ENCODE results near the gene ZBTB22.

The ZBTB22 gene

DNA sequence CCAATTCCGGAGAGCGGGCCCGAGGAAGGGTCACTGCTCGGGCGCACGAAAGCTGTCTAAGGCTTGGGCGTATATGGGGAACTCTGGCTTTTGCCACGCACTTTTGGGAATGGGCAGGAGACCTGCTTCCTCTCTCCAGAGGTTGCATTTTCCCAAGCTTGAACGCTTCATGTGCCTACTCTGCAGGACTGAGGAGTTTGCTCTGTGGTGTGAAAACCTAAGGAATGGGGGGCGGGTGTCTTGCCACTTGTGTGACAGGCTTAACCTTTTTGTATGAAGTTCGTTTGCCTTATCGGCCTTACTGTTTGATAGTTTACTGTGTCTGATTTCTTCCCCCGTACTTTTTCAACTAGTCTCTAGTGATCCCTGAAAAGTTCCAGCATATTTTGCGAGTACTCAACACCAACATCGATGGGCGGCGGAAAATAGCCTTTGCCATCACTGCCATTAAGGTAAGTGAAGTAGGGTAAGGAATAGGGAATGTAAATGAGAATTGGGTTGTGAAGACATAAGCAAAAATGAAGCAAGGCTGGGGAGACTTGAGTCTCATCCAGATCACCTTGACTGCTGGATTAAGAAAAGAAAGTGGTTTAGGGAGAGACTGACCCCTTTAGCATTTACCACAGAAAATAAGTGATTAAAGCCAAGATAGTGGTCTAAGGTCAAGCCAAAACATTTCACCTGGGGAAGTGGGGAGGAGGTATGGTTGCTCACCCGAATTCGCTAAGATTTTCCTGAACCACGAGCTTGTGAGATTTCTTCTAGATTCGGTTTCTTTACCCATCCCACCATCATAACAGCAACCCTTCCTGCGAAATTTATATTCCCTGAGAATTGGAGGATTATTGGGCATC lies 45.0 kb downstream of the ZBTB22 start:
- H2AFZ ChIP-seq, result peak overlapping the region; percentile 97
- peak overlapping the region; percentile 3 for H3K9ac ChIP-seq
- H3K9me3 ChIP-seq (ENCODE audit: control insufficient read depth, low read length), result no peaks in the 10 kb centered on the region
- peak overlapping the region; percentile 86 for H3K4me3 ChIP-seq (ENCODE audit: low read depth, low read length)
- H3K79me2 ChIP-seq, result peaks cover 6% of the 10 kb centered on the region
- no peak for TF ChIP-seq CTCF (IDR thresholded peaks at IDR 0.05)
- no peaks in the 10 kb centered on the region for H3K27me3 ChIP-seq (ENCODE audit: control insufficient read depth, insufficient read depth, low read length)
- H3K36me3 ChIP-seq (ENCODE audit: control insufficient read depth, insufficient read depth, low read length), result no peaks in the 10 kb centered on the region
- H3K27ac ChIP-seq, result peak overlapping the region; percentile 97
- peak overlapping the region; percentile 84 for H3K4me2 ChIP-seq (ENCODE audit: low read length)
- peaks cover 6% of the 10 kb centered on the region for H3K4me1 ChIP-seq

DNA sequence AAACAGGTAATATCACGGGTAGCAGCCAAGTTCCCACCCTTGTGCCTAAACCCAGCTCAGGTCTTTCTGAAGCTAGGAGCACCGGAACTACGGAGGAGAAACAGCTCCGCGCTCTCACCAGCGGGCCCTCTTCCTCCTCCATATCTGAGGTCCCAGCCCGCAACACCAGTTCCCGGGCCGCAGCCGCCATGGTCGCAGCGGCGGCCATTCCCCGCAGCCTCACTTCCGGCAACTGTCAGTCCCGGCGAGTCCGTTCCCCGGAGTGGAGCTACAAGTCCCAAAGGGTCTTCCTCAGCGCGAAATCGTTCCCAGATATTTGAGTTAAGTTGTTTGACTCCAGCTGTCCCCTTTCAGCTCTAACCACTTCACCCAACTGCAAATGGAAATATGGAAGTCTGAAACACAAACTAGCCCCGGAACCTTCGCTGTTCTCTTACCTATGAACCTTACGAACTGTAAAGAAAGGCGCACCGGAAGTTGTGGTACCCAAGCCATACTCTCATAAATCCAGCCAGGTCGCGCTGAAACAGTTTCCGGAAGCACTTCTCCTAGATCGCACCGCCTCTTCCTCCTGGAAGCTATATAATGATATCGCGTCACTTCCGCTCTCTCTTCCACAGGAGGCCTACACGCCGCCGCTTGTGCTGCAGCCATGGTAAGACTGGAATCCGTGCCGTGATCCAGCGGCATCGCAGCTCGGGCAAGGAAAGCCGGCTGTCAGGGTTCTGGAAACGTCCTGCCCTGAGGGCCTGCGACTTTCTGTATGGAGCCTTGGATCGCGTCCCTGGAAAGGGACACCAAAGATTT lies 45.9 kb downstream of the ZBTB22 start, which contains the start of the genes RPS18 and VPS52:
Gene RPS18 (plus strand): TSS at position 608 of the 807 bp plus-strand sequence. CDS start 45 bp downstream, at position 653.
Gene VPS52 (minus strand): TSS at position 409 of the 807 bp plus-strand sequence. CDS start 201 bp downstream, at position 208.
- peaks cover 6% of the 10 kb centered on the region for H3K4me1 ChIP-seq
- peak within 1 kb of the TSS; percentile 86 for H3K4me3 ChIP-seq (ENCODE audit: low read depth, low read length)
- H3K4me2 ChIP-seq (ENCODE audit: low read length), result peak within 1 kb of the TSS; percentile 84
- peak within 1 kb of the TSS; percentile 91 for H3K9ac ChIP-seq
- peak within 1 kb of the TSS; percentile 97 for H3K27ac ChIP-seq
- H3K79me2 ChIP-seq, result peaks cover 6% of the 10 kb centered on the region
- H3K9me3 ChIP-seq (ENCODE audit: control insufficient read depth, low read length), result no peaks in the 10 kb centered on the region
- no peaks in the 10 kb centered on the region for H3K27me3 ChIP-seq (ENCODE audit: control insufficient read depth, insufficient read depth, low read length)
- no peaks in the 10 kb centered on the region for H3K36me3 ChIP-seq (ENCODE audit: control insufficient read depth, insufficient read depth, low read length)
- peak within 1 kb of the TSS; percentile 97 for H2AFZ ChIP-seq
- TF ChIP-seq CTCF (IDR thresholded peaks at IDR 0.05), result no peak

GRCh38 chr6:33271117-33271467 lies 46.5 kb downstream of the ZBTB22 start:
- Histone ChIP-seq H3K4me2 (ENCODE audit: low read length) (peak overlapping the region; percentile 74), H2AFZ (peak overlapping the region; percentile 97), H3K36me3 (ENCODE audit: control insufficient read depth, insufficient read depth, low read length) (no peaks in the 10 kb centered on the region), H3K9me3 (ENCODE audit: control insufficient read depth, low read length) (no peaks in the 10 kb centered on the region), H3K27ac (peak overlapping the region; percentile 97), H3K79me2 (peaks cover 8% of the 10 kb centered on the region), H3K4me3 (ENCODE audit: low read depth, low read length) (peak overlapping the region; percentile 86), H3K4me1 (peaks cover 6% of the 10 kb centered on the region), H3K27me3 (ENCODE audit: control insufficient read depth, insufficient read depth, low read length) (no peaks in the 10 kb centered on the region), H3K9ac (peak overlapping the region; percentile 91)
- no peak for TF ChIP-seq CTCF (IDR thresholded peaks at IDR 0.05)

Data from parathyroid adenoma (tissue), 2 donors.